Panc1 (cell line): ENCODE results near the gene THAP12. TPM values are rescaled to one million over a fixed set of nuclear protein-coding genes. Genes with fewer than 3 reads are reported as not detected.

Experiments
- ATAC-seq: fragments of 200-7000 bp; cut with Tn5 transposase; 2 replicates; pipeline ENCODE4 v1.9.1; 2020; ENCODE audit warnings: mild to moderate bottlenecking, moderate library complexity
- BruUV-seq: library from RNA; stranded (reverse); fragments of 400-500 nt; replicated peaks from 2 replicates; lab custom pipeline; 2021; lab: Mats Ljungman, UMichigan
- CTCF ChIA-PET: fragments of 300-600 bp; sonication (Branson Sonifier 250); formaldehyde crosslinking; loops from one replicate; lab custom pipeline; 2022; ENCODE audit warnings: antibody characterized with exemption; lab: Charles Lee
- POLR2A ChIA-PET: fragments of 300-600 bp; sonication (Branson Sonifier 250); formaldehyde crosslinking; loops from one replicate; lab custom pipeline; 2022; ENCODE audit warnings: antibody characterized with exemption; lab: Charles Lee
- DNase-seq: peaks from one replicate; pipeline ENCODE4 v3.0.0-alpha.2; 2010; ENCODE audit warnings: low read depth, low spot score
- H3K27ac ChIP-seq: 2 replicates; pipeline ENCODE4 v1.5.1; 2011; ENCODE audit warnings: mild to moderate bottlenecking, low read length, inconsistent platforms
- H3K27me3 ChIP-seq: fragments of 200-500 bp; sonication (Bioruptor generic); 2 replicates; pipeline ENCODE4 v1.6.0; 2014; ENCODE audit warnings: low read length, inconsistent platforms; ENCODE audit not compliant: control insufficient read depth, insufficient read depth
- H3K36me3 ChIP-seq: fragments of 200-500 bp; sonication (Bioruptor generic); 2 replicates; pipeline ENCODE4 v1.5.1; 2014; ENCODE audit warnings: inconsistent platforms, mild to moderate bottlenecking, low read length, moderate library complexity; ENCODE audit not compliant: control insufficient read depth, insufficient read depth
- H3K4me1 ChIP-seq: 2 replicates; pipeline ENCODE4 v1.5.1; 2011; ENCODE audit warnings: inconsistent platforms, mild to moderate bottlenecking, low read length, moderate library complexity; ENCODE audit not compliant: control insufficient read depth, insufficient read depth
- H3K4me3 ChIP-seq, 2 experiments: 2 replicates each; pipeline ENCODE4 v1.5.1; 2011 to 2012; ENCODE audit warnings: low read depth in 2 of 2, low read length in 2 of 2, mild to moderate bottlenecking in 2 of 2, inconsistent platforms in 1 of 2, moderate library complexity in 1 of 2
- H3K9me3 ChIP-seq: fragments of 200-500 bp; sonication (Bioruptor generic); 2 replicates; pipeline ENCODE4 v1.5.1; 2014; ENCODE audit warnings: low read depth, mild to moderate bottlenecking, inconsistent platforms, low read length, moderate library complexity; ENCODE audit not compliant: control insufficient read depth, insufficient read depth
- POLR2AphosphoS5 ChIP-seq: IDR thresholded peaks from 2 replicates; pipeline ENCODE4 v1.6.1; 2012; ENCODE audit warnings: mild to moderate bottlenecking, low read depth, low read length, moderate library complexity
- REST ChIP-seq, 2 experiments: IDR thresholded peaks; 2 replicates each; pipeline ENCODE4 v1.6.1; 2011 to 2012; ENCODE audit warnings: low read depth in 2 of 2, control low read depth in 1 of 2, low read length in 1 of 2, mild to moderate bottlenecking in 1 of 2, moderate library complexity in 1 of 2; ENCODE audit not compliant: insufficient read depth in 1 of 2
- SIN3A ChIP-seq: IDR thresholded peaks from 2 replicates; pipeline ENCODE4 v1.6.1; 2012; ENCODE audit warnings: low read depth, mild to moderate bottlenecking, low read length, moderate library complexity, borderline replicate concordance; ENCODE audit not compliant: insufficient read depth
- TCF7L2 ChIP-seq: IDR thresholded peaks from 2 replicates; pipeline ENCODE4 v1.6.1; 2011; ENCODE audit warnings: mild to moderate bottlenecking, low read depth, low read length, inconsistent platforms
- in situ Hi-C: cut with HindIII; loops from 2 replicates; pipeline ENCODE4 v1.10.0; 2016; ENCODE audit warnings: low sequenced_read_pairs, low pct_unique_long_range_greater_than_20kb
- intact Hi-C: fragments of 100-400 bp; cut with micrococcal nuclease; formaldehyde crosslinking; loops from one replicate; pipeline ENCODE4 v1.10.0; 2022; ENCODE audit not compliant: unreplicated experiment
- total RNA-seq: library from RNA; stranded (reverse); gene quantifications from one replicate; pipeline ENCODE4 v1.2.1, GENCODE V29; 2021; ENCODE audit not compliant: unreplicated experiment
- TF ChIP-seq, protein P1 (sequence below): fragments of 450-650 bp; IDR thresholded peaks from 2 replicates; pipeline ENCODE4 v1.5.1; 2017; ENCODE audit warnings: mild to moderate bottlenecking

THAP12 gene
- total RNA-seq, 1 experiment from 2014 or later, result 57.3 TPM

DNA sequence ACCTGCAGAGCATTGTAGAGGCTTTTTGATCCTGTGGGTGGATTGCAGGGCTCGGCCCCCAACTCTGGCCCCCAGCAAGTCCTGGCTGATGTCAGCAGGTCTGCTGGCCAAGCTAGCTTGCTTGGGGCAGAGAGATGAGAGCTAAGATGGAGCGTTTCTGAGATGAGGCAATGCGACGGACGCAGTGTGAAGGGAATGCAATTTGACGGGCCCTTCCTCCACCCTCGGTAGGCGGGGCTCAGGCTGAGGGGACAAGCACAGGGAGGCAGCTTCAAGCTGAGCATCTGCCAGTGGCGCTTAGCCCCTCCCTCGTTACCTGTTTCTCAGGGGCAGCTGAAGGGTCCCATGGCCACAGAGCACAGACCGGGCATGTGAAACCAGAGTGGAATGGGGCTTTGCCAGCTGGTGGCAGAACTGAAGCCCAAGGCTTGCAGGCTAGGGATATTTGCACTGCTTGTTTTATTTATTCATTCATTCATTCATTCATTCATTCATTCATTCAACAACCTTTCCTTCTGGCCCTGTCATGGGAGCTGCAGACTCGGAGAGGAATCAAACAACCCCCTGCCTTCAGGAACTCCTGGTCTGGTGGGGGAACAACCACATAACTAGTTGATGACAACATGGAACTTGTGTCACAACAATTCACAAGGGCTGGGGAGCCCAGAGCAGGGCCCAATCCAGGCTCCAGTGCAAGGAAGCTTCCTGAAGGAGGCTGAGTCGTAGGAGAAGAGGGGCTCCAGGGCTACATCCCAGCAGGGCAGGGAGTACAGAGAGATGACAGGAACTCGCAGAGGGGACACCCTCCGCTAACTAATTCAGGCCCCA is 66.8 kb downstream of the THAP12 start:
- H3K4me1 ChIP-seq, result no peaks in the 10 kb centered on the region
- no peak overlapping the region for H3K4me3 ChIP-seq
- H3K36me3 ChIP-seq, result no peaks in the 10 kb centered on the region
- TF ChIP-seq POLR2AphosphoS5 (no peak), TCF7L2 (no peak), SIN3A (no peak), REST (IDR thresholded peaks at IDR 0.05; ENCODE audit: insufficient read depth in 1 of 2, low read depth in 2 of 2, low read length in 1 of 2) (no peak)
- TF ChIP-seq, protein P1, sequence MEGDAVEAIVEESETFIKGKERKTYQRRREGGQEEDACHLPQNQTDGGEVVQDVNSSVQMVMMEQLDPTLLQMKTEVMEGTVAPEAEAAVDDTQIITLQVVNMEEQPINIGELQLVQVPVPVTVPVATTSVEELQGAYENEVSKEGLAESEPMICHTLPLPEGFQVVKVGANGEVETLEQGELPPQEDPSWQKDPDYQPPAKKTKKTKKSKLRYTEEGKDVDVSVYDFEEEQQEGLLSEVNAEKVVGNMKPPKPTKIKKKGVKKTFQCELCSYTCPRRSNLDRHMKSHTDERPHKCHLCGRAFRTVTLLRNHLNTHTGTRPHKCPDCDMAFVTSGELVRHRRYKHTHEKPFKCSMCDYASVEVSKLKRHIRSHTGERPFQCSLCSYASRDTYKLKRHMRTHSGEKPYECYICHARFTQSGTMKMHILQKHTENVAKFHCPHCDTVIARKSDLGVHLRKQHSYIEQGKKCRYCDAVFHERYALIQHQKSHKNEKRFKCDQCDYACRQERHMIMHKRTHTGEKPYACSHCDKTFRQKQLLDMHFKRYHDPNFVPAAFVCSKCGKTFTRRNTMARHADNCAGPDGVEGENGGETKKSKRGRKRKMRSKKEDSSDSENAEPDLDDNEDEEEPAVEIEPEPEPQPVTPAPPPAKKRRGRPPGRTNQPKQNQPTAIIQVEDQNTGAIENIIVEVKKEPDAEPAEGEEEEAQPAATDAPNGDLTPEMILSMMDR, result no peak
- ATAC-seq (no peak), DNase-seq (no peak)
- CTCF ChIA-PET, result interaction anchor here (0.6 kb wide), 1 partner anchor 88 kb away, joined by 3 read pairs; no protein-coding TSS in a partner anchor
- in situ Hi-C loops (no loop called here), intact Hi-C loops (loop anchor here (10.0 kb wide), 2 partner anchors 409 to 499 kb away; partner anchors contain the start of gene UVRAG)
- no TSS peak for BruUV-seq
- no peaks in the 10 kb centered on the region; the same call in 1 of the 2 replicates for H3K27me3 ChIP-seq
- no peak overlapping the region for H3K27ac ChIP-seq
- no peaks in the 10 kb centered on the region for H3K9me3 ChIP-seq
- POLR2A ChIA-PET, result interaction anchor here (0.6 kb wide), 1 partner anchor 107 kb away, joined by 7 read pairs; no protein-coding TSS in a partner anchor

DNA sequence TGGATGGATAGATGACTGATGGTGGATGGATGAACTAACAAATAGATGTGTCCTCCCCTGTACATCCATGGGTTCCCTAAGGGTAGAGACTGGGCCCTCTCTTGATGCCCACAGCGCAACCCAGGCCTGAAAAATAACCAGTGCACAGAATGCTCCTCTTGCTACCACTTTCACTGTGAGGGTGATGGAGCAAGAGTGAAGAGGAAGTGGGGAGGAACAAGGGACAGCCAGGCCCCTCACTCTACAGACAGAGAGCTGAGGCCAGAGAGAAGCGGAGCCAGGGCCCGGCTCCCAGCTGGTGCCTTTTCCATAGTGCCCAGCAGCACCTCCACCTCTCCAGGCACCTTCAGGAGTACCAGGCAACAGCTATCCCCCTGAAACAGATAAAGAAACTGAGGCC is 67.7 kb downstream of the THAP12 start:
- CTCF ChIA-PET, result no interaction called here
- intact Hi-C loops, result loop anchor here (10.0 kb wide), 2 partner anchors 408 to 498 kb away; partner anchors contain the start of gene UVRAG
- no peaks in the 10 kb centered on the region for H3K36me3 ChIP-seq
- in situ Hi-C loops, result no loop called here
- TF ChIP-seq REST (IDR thresholded peaks at IDR 0.05; ENCODE audit: insufficient read depth in 1 of 2, low read depth in 2 of 2, low read length in 1 of 2), result no peak
- TF ChIP-seq, protein P1, result no peak
- no peak for TF ChIP-seq SIN3A
- no peak for TF ChIP-seq POLR2AphosphoS5
- TF ChIP-seq TCF7L2, result no peak
- ATAC-seq, result no peak
- POLR2A ChIA-PET, result interaction anchor here (0.6 kb wide), 1 partner anchor 106 kb away, joined by 7 read pairs; no protein-coding TSS in a partner anchor
- DNase-seq, result no peak
- H3K4me1 ChIP-seq, result no peaks in the 10 kb centered on the region
- H3K4me3 ChIP-seq, result no peak overlapping the region
- no TSS peak for BruUV-seq
- no peaks in the 10 kb centered on the region; the same call in 1 of the 2 replicates for H3K27me3 ChIP-seq
- no peaks in the 10 kb centered on the region for H3K9me3 ChIP-seq
- H3K27ac ChIP-seq, result no peak overlapping the region
